Stimulated activated memory B cell treated with anti-CD40 and anti-IgM and Interleukin-4, amounts not matched to agents 10 μg/mL and 1 μg/mL and 100 μg/mL, for 72 hours (primary cell): ENCODE measurements around the gene LDLRAD2.
"Not testable (repeated sequence)": the region's sequence is repeated elsewhere in the genome, so short reads cannot be mapped to it uniquely, and the experiment has no call there.

ENCODE experiments used
- ATAC-seq: fragments of 150-1000 bp; cut with Tn5 transposase; 2 replicates; pipeline ENCODE4 v1.10.0; 2021
- H3K27ac Mint-ChIP-seq: one replicate; pipeline ENCODE4 v1.8.0; 2022; ENCODE audit warnings: mild to moderate bottlenecking, mixed read lengths
- H3K27me3 Mint-ChIP-seq: one replicate; pipeline ENCODE4 v1.8.0; 2022; ENCODE audit warnings: mixed read lengths
- H3K36me3 Mint-ChIP-seq: one replicate; pipeline ENCODE4 v1.8.0; 2022; ENCODE audit warnings: mixed read lengths
- H3K4me1 Mint-ChIP-seq: one replicate; pipeline ENCODE4 v1.8.0; 2022; ENCODE audit warnings: mixed read lengths
- H3K4me3 Mint-ChIP-seq: one replicate; pipeline ENCODE4 v1.8.0; 2022; ENCODE audit warnings: mild to moderate bottlenecking, moderate library complexity, mixed read lengths
- H3K9me3 Mint-ChIP-seq: one replicate; pipeline ENCODE4 v1.8.0; 2022; ENCODE audit warnings: mixed read lengths

Gene LDLRAD2

DNA sequence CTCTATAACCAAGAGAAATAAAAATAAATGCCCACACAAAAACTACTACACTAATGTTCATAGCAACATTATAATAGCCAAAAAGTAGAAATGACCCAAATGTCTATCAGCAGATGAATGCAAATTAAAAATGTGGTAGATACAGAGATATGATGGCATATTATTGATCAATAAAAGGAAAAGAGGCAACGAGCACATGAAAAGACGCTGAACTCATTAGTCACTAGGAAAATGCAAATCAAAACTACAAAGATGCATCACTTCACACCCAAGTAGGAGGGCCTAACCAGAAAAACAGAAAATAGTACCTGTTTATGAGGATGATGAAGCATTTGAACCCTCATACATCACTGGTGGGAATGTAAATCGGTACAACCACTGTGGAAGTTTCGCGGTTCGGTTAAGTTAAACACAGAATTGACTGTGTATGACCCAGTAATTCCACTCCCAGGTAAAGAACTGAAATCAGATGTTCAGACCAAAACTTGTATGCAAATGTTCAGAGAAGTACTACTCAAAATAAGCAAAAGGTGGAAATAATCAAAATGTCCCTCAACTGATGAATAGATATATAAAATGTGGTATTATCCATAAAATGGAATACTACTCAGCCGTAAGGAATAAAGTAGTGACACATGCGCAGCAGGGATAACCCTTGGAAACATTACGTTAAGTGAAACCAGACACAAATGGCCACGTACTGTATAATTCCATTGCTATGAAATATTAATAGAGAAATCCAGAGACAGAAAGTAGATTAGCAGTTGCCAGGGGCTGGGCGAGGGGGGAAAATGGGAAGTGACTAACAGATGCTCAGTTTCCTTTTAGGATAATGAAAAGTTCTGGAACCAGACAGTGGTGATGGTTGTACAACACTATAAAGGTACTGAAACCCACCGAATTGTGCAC is 32.2 kb upstream of the LDLRAD2 start:
- Mint-ChIP-seq H3K36me3 (peaks cover 9% of the 10 kb centered on the region), H3K27me3 (no peaks in the 10 kb centered on the region), H3K27ac (peak overlapping the region; percentile 91), H3K4me3 (peak overlapping the region; percentile 74), H3K9me3 (no peaks in the 10 kb centered on the region), H3K4me1 (peaks cover 52% of the 10 kb centered on the region)
- peak; percentile 41 for ATAC-seq

DNA sequence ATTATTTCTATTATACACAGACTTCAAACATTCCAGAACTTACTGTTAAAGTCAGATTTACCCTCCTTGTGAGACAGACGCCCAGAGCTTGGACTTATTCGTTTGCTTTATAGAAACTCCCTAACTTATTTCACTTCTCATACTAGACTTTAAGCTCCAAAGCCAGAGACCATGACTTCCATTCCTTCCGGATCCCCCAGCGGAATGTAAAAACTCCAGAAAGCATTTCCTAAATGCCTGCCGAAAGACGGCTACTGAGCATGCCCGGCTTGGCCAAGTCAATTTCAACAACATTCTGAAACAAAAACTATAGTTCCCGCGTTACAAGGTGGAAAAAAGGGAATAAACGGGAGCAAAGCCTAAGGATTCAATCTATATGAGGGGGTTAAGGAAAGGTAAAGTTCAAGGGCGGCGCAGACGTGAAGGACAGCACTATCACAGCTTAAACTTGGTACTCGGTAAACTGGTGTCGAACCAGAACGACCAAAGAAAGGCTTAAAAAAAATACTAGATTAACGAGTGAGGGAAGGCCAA is 30.2 kb upstream of the LDLRAD2 start:
- Mint-ChIP-seq H3K27ac (peak overlapping the region; percentile 100), H3K4me1 (peaks cover 35% of the 10 kb centered on the region), H3K27me3 (no peaks in the 10 kb centered on the region), H3K9me3 (no peaks in the 10 kb centered on the region), H3K4me3 (peak overlapping the region; percentile 81), H3K36me3 (peaks cover 4% of the 10 kb centered on the region)
- ATAC-seq = no peak

GRCh38 chr1:21782349-21782867 is 29.7 kb upstream of the LDLRAD2 start:
- peak overlapping the region; percentile 100 for H3K27ac Mint-ChIP-seq
- H3K4me3 Mint-ChIP-seq = peak overlapping the region; percentile 81
- H3K9me3 Mint-ChIP-seq = no peaks in the 10 kb centered on the region

DNA sequence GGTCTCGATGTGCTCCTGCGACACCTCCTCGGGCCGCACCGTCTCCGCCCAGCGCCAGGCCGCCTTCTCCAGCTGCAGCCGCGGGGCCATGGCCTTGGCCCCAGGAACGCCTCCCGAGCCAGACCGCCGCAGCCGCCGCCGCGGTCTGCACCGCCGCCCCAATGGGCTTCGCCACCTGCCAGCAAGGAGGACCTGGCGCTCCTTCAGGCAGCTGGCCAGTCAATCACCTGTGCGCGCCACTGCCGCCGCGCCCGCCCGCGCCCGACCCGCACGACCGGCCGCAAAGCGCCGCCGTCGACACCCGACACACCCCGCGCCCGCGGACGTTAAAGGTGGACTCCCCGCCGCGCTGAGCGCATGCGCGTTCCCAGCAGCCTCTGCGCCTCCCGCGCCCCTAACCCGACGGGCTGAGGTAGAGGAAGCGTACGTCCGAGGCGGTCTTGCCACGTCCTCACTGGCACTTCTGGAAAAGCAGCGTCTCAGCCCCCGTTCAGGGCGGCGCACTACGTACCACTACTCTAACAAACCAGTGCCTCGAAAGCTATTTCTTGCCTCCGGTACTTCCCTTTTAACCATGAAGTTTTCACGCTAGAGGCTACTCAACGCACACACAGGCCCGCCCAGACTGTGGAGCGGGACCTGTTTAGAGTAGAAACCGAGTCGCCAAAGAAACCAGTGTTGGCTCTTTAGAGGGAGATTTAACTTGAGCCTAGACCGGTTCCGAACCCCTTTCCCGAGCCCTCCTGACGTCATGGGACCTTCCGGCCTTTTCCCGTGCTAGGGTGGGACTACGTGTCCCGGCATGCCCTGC is 29.0 kb upstream of the LDLRAD2 start, which contains the start of gene USP48:
Gene USP48 (minus strand): TSS at position 282 of the 811 bp plus-strand sequence. CDS start 192 bp downstream, at position 90.
- H3K9me3 Mint-ChIP-seq = no peaks in the 10 kb centered on the region
- peak; percentile 95 for ATAC-seq
- peaks cover 23% of the 10 kb centered on the region for H3K4me1 Mint-ChIP-seq
- H3K27ac Mint-ChIP-seq = peak within 1 kb of the TSS; percentile 100
- H3K36me3 Mint-ChIP-seq = no peaks in the 10 kb centered on the region
- no peaks in the 10 kb centered on the region for H3K27me3 Mint-ChIP-seq
- H3K4me3 Mint-ChIP-seq = peak within 1 kb of the TSS; percentile 81

More at GRCh38 chr1:21782349-21782867, 29.7 kb upstream of the LDLRAD2 start:
- Mint-ChIP-seq H3K36me3 (peaks cover 2% of the 10 kb centered on the region), H3K4me1 (peaks cover 29% of the 10 kb centered on the region), H3K27me3 (no peaks in the 10 kb centered on the region)
- ATAC-seq = peak; percentile 25

GRCh38 chr1:21783679-21784603 is 28.1 kb upstream of the LDLRAD2 start:
- peaks cover 19% of the 10 kb centered on the region for H3K4me1 Mint-ChIP-seq
- H3K4me3 Mint-ChIP-seq = peak overlapping the region; percentile 81
- H3K27me3 Mint-ChIP-seq = no peaks in the 10 kb centered on the region
- peak overlapping the region; percentile 100 for H3K27ac Mint-ChIP-seq
- no peaks in the 10 kb centered on the region for H3K9me3 Mint-ChIP-seq
- ATAC-seq = no peak
- H3K36me3 Mint-ChIP-seq = no peaks in the 10 kb centered on the region

DNA sequence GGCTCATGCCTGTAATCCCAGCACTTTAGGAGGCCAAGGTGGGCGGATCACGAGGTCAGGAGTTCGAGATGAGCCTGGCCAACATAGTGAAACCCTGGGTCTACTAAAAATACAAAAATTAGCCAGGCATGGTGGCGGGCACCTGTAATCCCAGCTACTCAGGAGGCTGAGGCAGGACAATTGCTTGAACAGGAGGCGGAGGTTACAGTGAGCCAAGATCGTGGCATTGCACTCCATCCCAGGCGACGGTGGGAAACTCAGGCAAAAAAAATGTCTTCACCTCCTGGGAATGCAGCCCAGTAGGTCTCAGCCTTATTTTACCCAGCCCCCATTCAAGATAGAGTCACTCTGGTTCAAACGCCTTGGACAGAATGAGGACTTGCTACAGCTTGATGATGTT is 26.3 kb upstream of the LDLRAD2 start:
- H3K27me3 Mint-ChIP-seq, H3K4me1 Mint-ChIP-seq, ATAC-seq, H3K27ac Mint-ChIP-seq, H3K4me3 Mint-ChIP-seq, H3K36me3 Mint-ChIP-seq, H3K9me3 Mint-ChIP-seq: not testable (repeated sequence)

GRCh38 chr1:21786640-21787039 is 25.4 kb upstream of the LDLRAD2 start:
- H3K36me3 Mint-ChIP-seq = no peaks in the 10 kb centered on the region
- no peak overlapping the region for H3K4me3 Mint-ChIP-seq
- no peaks in the 10 kb centered on the region for H3K9me3 Mint-ChIP-seq
- ATAC-seq = no peak
- no peak overlapping the region for H3K27ac Mint-ChIP-seq
- peaks cover 13% of the 10 kb centered on the region for H3K4me1 Mint-ChIP-seq
- no peaks in the 10 kb centered on the region for H3K27me3 Mint-ChIP-seq

GRCh38 chr1:21793104-21793503 is 19.0 kb upstream of the LDLRAD2 start:
- H3K27ac Mint-ChIP-seq = no peak overlapping the region
- H3K4me1 Mint-ChIP-seq = peaks cover 14% of the 10 kb centered on the region
- H3K27me3 Mint-ChIP-seq = no peaks in the 10 kb centered on the region
- no peak for ATAC-seq
- peaks cover 6% of the 10 kb centered on the region for H3K36me3 Mint-ChIP-seq
- H3K4me3 Mint-ChIP-seq = no peak overlapping the region
- H3K9me3 Mint-ChIP-seq = peaks cover 10% of the 10 kb centered on the region

DNA sequence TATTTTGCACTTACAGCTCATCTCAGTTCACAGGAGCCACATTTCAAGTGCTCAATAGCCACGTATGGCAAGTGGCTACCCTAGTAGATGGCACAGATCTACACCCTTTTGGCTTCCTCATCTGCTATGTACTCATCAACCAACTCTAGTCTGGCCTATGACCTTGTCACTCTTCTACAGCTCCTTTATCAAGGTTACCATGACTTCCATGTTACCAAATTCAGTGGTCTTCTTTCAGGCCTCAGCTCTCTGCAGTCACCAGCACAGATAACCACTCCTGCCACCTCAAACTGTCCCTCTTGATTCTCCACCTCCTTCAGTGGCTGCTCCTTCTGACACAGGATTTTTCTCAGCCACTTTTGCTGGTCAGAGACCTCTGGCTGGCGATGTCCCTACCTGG is 17.4 kb upstream of the LDLRAD2 start:
- Mint-ChIP-seq H3K4me3 (no peak overlapping the region), H3K9me3 (peaks cover 10% of the 10 kb centered on the region), H3K27ac (no peak overlapping the region), H3K4me1 (peaks cover 26% of the 10 kb centered on the region), H3K36me3 (peaks cover 6% of the 10 kb centered on the region), H3K27me3 (no peaks in the 10 kb centered on the region)
- no peak for ATAC-seq

DNA sequence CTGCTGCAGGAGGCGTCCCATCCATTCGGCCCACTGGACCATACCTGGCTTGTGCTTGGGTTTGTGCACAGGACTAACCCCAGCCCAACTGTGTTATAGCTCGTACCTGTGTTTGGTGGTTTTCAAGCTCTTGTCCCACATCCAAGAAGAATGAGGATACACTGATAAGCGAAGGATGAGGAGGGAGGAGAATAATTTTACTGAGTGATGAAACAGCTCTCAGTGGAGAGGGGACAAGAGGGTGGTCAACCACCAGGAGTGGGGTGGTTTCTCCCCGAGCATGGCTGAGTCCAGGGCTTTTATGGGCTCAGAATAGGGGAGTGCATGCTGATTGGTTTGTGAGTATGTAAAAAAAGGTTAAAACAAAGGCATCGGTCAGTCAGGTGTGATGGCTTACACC is 17.0 kb upstream of the LDLRAD2 start:
- Mint-ChIP-seq H3K9me3 (peaks cover 10% of the 10 kb centered on the region), H3K4me3 (no peak overlapping the region), H3K27ac (no peak overlapping the region), H3K27me3 (no peaks in the 10 kb centered on the region), H3K36me3 (peaks cover 6% of the 10 kb centered on the region), H3K4me1 (peaks cover 30% of the 10 kb centered on the region)
- ATAC-seq = no peak

DNA sequence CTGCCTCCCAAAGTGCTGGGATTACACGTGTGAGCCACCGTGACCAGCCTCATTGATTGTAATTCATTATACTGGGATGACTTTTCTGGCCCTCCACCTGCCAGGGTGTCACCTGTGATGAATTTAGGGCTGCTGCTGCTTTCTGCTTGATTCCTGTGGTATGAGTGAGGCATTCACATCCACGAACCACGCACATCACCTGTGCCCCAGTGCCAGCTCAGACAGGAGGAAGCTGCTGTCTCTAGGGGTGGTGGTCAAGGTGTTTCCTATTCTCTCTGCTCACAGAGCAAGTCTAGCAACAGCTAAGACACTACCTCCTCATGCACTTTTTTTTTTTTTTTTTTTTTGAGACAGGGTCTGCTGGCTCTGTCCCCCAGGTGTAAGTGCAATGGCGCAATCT is 12.3 kb upstream of the LDLRAD2 start:
- ATAC-seq = no peak
- no peak overlapping the region for H3K4me3 Mint-ChIP-seq
- H3K36me3 Mint-ChIP-seq = peaks cover 3% of the 10 kb centered on the region
- no peak overlapping the region for H3K27ac Mint-ChIP-seq
- peaks cover 8% of the 10 kb centered on the region for H3K9me3 Mint-ChIP-seq
- peaks cover 19% of the 10 kb centered on the region for H3K4me1 Mint-ChIP-seq
- no peaks in the 10 kb centered on the region for H3K27me3 Mint-ChIP-seq

DNA sequence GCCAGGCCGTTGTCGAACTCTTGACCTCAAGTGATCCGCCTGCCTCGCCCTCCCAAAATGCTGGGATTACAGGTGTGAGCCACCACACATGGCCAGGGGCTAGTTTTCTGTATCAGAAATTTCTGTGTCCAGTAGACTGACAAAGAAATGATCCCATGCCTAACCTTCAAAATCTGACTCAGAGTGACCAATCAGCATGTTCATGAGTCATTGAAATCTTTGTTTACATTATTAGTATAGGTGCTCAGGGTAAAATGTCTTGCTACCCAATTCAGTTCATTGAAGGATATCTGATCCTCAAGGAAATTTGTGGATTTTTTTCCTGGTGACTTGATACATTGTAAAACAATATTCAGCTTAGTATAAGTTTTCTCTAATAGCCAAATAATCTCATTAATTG is 11.0 kb upstream of the LDLRAD2 start:
- peaks cover 19% of the 10 kb centered on the region for H3K4me1 Mint-ChIP-seq
- H3K4me3 Mint-ChIP-seq = no peak overlapping the region
- H3K36me3 Mint-ChIP-seq = no peaks in the 10 kb centered on the region
- H3K9me3 Mint-ChIP-seq = no peaks in the 10 kb centered on the region
- ATAC-seq = no peak
- H3K27me3 Mint-ChIP-seq = no peaks in the 10 kb centered on the region
- H3K27ac Mint-ChIP-seq = no peak overlapping the region

- no peaks in the 10 kb centered on the region for H3K9me3 Mint-ChIP-seq
- ATAC-seq = no peak
- no peak overlapping the region for H3K4me3 Mint-ChIP-seq
- H3K27me3 Mint-ChIP-seq = no peaks in the 10 kb centered on the region
- no peak overlapping the region for H3K27ac Mint-ChIP-seq
- no peaks in the 10 kb centered on the region for H3K36me3 Mint-ChIP-seq
- H3K4me1 Mint-ChIP-seq = peaks cover 8% of the 10 kb centered on the region
These were observed 7.5 kb upstream of the LDLRAD2 start for GRCh38 chr1:21804536-21804935.

- Mint-ChIP-seq H3K9me3 (no peaks in the 10 kb centered on the region), H3K4me3 (no peak overlapping the region), H3K27ac (no peak overlapping the region), H3K36me3 (no peaks in the 10 kb centered on the region), H3K27me3 (no peaks in the 10 kb centered on the region), H3K4me1 (peaks cover 12% of the 10 kb centered on the region)
- ATAC-seq = no peak
These were observed 1.5 kb downstream of the LDLRAD2 start for GRCh38 chr1:21813542-21813941.
